HUDEP-2 (cell line): Measurements from ENCODE around the gene ANK2.
"Not testable (repeated sequence)": the region's sequence is repeated elsewhere in the genome, so short reads cannot be mapped to it uniquely, and the experiment has no call there.

Source experiments
- DNase-seq, 76 experiments: peaks; one replicate each; lab custom pipeline; 2025; ENCODE audit not compliant: unreplicated experiment in 76 of 76; lab: John Stamatoyannopoulos, UW

The ANK2 gene

DNA sequence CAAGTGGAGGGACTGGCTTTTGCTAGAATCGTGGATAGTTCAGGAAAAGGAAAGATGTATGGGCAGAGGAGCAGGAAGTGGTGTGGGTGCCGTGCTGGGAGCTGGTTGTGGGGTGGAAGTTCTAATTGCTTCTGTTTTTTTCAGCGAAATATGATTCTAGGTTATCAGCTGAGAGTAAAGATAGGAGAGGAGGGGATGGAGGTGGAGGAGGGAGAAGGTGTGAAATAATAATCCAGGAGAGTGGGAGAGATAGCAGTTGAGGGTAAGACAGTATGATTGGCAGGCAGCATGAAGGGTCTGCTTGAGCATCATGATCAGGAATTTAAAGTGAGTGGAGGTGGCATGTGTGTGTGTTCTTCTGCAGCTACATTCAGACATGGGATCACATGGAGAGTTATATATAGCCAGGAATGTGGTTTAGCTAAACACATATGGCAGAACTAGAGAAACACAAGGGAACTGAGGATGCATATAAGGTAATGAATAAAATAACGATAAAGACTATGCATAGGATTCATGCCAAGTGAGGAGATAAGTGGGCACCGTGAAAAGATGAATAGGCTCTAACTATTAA is 133.7 kb downstream of the ANK2 start:
- DNase-seq = no peak

DNA sequence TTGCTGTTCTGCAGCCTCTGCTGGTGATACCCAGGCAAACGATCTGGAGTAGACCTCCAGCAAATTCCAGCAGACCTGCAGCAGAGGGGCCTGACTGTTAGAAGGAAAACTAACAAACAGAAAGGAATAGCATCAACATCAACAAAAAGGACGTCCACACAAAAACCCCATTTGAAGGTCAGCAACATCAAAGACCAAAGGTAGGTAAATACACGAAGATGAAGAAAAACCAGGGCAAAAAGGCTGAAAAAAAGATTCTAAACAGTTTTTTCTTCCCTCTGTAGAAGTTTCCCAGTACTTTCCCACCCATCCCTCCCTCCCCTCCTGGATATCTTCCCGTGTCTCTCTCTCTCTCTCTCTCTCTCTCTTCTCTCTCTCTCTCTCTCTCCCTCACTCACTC is 136.8 kb downstream of the ANK2 start:
- DNase-seq = not testable (repeated sequence)

DNA sequence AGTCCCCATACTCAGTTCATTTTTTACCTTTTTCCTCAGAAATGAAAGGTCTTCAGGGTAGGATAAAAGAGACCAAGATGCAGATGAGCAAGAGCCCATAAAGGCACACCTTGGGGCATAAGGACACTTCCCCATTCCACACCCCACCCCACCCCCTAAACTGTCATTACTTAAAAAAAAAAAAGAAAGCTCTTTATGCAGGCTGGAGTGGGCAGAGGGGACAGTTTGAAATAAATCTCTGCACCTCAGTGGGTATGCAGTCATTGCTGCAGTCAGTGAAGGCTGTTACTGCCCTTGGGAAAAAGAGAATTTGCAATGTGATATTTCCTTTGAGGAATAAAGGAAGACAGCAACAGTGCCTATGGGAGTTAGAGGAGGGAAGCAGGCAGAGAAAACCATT is 137.5 kb downstream of the ANK2 start:
- no peak for DNase-seq

DNA sequence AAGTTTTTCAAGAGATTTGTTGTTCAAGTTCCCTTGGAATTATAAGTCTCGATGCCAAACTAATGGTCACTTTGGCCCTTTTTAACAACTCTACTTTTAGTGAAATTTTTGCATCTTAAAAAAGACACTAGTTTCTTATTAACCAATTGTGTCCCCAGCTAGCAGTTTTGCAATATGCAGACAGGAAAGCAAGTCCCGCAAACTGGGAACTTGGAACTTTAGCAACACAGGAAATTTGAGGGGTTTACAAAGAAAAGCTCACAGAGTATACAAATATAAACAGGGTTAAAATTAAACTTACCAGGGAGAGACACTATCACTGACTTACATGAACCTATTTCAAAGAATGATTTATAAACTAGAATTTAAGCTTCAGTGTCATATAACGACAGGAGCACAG is 137.9 kb downstream of the ANK2 start:
- DNase-seq = no peak

DNA sequence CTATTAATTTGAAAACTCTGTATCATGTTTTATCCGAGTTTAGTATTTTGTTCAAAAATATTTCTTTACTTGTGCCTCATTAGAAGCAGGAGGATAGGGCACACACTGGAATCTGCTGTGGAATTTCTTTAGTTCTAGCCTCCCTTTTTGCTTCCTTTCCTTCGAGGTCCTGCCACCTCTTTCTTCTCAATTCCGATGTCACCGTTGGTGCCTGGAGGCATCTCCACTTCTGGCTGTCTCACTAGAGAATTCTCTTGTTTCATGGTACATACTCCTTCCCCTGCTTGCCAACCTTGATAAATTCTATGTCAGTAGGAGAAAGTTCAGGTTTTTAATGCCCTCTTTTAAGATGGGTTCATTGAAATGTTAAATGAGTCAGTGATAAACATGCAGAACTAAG is 140.1 kb downstream of the ANK2 start:
- DNase-seq = no peak

DNA sequence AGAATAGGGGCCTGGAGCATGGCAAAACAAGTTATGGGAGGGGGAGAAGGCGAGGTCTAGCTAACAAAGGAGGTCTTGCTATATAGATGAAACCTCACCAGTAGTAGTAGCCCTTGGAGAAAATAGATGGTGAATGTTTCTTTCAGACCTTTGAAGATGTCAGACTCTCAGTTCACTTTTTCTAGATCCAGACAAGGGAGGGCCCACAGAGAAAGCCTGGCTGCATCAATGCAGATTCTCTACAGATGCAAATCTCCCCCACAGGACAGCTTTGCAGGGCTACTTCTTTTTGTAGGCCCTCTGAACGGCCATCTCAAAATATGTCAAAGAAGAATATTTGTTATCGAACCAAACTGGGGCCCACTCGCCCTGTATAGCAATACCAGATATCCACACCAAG is 159.7 kb downstream of the ANK2 start:
- DNase-seq = no peak

DNA sequence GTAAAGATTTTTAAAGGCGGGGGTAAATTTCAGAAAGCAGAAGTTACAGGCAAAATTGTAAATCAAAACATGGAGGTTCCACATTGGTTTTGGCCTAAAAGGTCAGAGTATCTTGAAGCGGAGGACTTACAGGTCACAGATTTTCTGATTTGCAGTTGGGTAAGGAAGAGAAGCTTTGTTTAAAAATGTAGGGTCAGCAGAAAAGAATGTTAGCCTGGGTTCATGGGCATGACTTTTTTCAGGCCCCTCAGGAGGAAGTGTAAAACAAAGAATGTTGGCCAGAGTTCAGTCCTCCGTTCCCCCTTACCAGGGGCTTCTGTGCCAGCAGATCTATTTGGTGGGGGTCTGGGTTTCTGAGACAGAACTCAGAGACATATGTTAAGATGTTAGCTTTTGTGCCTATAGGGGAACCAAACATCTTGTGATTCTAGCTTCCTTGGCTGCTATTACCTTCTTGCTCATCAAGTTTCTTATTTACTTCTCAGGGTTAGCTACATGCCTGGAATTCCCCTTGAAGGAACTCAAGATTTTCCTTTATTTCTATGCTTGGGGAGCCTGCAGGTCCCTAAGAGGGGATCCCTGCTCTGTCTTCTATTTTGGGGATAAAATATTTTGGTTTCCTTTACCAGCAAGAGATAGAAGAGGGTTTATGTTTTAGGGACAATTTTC is 160.3 kb downstream of the ANK2 start:
- DNase-seq = no peak

DNA sequence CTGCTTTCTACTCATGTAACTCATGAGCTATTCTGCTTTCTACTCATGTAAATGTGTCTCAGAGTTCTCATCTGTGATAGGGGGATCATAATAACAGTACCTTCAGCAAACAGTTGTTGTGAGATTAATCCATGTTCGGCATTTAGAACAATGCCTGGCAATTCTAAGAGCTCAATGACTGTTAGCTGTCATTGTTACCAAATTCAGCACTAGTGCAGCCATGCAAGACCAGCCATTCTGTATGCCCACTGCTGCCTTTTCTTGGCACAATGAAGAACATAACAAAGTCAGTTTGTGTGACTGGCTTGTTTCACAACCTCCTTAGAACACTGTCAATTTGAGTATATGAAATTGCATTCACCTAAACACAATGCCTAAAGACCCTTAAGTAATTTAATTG is 163.2 kb downstream of the ANK2 start:
- no peak for DNase-seq

DNA sequence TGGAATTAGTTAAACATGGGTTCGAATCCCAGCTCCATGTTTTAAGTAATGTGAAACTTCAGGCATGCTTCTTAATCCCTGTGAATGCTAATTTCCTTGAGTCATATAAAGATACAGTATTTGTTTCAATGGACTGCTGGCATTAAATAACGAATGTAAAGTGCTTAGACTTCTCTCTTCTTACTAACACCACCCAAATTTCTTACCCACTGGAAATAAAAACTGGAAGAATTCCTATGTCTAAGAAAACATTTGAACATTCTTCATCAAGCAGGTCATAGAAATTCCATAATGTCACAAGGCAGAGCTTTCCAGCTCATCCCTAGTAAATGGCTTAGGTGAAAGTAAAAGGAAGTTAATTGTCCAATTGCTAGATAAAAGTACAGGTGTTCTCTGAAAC is 172.5 kb downstream of the ANK2 start:
- no peak for DNase-seq

DNA sequence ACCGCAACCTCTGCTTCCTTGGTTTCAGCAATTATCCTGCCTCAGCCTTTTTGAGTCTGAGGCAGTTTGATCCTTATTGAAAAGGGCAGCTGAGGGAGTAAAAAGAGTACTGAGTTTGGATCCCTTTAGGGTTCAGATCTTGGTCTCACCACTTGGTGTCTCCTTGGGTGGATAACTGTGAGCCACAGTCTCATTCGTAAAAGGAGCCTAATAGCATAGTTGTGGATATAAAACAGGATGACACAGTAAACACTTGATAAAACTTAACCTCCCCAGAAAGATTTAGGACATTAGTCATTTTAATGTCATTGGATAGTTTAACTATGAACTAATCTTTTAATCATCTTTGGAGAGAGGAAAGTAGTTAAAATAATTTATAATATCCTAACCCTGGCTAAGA is 173.0 kb downstream of the ANK2 start:
- DNase-seq = no peak

DNA sequence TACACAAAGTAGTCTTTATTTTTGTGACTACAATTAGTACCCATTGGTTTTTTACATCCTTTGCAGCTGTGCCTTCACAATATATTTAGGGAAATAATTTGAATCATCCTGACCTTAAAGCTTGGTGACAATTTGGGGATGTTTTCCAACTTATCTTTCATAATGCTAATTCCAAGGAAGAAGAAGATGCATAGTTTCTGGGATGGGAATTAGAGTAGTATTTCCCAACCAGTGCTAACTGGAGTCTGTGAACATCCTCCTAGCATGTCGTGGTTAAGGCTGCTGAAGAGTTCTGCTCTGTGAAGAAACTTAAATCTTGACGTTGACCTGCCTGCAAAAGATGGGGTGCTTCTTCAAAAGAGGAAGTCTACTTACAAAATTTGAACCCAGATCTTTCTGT is 173.5 kb downstream of the ANK2 start:
- no peak for DNase-seq

DNA sequence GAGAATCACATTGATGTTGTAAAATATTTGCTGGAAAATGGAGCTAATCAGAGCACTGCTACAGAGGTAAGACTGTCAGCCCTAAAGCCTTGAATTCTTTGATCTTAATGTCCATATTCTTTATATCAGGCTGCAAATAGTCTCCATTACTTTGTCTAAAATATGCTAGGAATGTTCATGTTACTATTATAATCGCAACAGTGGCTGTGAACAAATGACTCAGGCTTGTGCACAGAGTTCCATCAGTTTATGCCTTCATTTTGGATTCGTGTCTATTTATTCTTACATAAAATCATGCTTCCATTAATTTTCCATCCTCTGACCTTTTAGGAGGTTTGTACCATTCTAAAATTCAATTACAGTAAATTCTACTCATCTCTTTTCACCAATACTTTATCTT is 182.7 kb downstream of the ANK2 start:
- no peak for DNase-seq

DNA sequence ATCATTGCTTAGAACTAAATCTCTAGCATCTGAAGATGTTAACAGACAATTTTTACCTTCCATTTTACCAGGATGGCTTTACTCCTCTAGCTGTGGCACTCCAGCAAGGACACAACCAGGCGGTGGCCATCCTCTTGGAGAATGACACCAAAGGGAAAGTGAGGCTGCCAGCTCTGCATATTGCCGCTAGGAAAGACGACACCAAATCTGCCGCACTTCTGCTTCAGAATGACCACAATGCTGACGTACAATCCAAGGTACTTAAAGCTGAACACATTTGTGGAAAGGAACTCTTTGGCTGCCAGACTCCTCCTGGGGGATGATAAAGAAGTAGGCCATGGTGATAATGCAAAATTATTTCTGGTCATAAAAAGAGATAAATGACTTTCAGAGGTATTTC is 187.5 kb downstream of the ANK2 start:
- no peak for DNase-seq

DNA sequence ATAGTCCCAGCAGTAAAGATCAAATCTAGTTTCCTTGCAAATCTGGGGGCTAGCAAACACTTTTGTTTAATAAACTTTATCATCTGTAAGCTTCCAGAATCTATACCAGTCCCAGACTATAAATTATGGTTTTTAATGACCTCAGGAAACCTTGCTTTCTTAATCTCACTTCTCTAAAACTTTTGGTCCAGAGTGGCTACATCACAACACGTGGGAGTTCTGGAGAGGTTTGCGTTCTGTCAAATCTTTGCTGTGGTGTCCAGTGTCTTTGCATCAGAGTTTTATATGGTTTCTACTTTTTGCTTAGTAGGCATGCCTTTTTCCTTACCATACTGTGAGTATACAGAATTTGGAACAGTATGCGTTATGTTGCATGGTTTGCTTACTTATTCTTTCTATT is 193.9 kb downstream of the ANK2 start:
- no peak for DNase-seq

DNA sequence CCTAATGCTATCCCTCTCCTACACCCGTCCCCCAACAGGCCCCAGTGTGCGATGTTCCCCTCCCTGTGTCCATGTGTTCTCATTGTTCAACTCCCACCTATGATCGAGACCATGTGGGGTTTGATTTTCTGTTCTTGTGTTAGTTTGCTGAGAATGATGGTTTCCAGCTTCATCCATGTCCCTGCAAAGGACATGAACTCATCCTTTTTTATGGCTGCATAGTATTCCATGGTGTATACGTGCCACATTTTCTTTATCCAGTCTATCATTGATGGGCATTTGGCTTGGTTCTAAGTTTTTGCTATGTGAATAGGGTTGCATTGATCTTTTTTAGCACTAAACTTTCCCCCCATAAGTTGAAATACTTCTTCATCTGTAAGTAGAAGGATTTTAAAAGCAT is 195.3 kb downstream of the ANK2 start:
- not testable (repeated sequence) for DNase-seq

DNA sequence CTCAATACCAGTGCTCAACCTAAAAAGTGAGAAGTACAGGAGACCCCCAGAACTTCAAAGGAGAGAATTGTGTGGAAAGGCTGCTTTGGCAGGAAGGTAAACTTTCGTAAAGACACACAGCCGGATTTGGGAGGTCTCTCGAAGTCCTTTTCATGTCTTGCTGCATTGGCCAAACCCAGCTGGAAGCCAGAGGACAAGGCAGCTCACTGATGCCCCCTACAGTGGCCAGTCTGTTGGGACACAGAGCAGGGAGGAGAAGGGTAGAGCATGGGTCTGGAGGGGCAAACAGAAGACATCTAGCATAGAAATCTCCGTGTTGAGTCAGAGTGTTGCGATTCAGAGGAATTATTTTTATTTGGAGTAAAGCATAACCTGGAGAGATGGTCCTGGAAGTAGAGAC is 198.9 kb downstream of the ANK2 start:
- no peak for DNase-seq

DNA sequence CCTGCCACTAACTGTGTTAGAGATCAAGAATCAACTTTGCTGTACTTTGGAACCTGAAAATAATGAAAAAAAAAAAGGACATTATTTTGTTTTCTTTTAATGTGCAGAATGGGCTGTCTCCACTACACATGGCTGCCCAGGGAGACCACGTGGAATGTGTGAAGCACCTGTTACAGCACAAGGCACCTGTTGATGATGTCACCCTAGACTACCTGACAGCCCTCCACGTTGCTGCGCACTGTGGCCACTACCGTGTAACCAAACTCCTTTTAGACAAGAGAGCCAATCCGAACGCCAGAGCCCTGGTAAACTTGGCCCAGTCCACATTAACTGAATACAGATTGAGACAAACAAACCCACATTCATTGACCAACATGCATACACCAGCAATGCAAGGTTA is 206.2 kb downstream of the ANK2 start:
- no peak for DNase-seq

DNA sequence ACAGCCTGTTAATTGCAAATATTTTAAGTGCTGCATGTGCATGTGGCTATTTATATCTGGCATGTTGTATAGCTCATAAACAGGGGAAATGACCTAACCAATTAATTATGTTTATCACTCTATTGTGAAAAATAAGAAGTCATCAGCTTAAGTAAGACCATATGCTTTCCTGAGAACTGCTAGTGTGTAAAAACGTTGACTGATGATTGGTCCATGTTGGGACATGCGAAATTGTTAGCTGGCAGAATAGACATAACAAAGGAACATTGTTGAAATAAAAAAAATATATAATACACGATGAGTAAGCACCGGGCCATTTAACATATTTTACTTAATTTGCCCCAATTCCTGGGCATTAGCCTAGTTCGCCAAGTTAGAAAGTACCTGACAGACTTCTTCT is 207.5 kb downstream of the ANK2 start:
- DNase-seq = no peak

DNA sequence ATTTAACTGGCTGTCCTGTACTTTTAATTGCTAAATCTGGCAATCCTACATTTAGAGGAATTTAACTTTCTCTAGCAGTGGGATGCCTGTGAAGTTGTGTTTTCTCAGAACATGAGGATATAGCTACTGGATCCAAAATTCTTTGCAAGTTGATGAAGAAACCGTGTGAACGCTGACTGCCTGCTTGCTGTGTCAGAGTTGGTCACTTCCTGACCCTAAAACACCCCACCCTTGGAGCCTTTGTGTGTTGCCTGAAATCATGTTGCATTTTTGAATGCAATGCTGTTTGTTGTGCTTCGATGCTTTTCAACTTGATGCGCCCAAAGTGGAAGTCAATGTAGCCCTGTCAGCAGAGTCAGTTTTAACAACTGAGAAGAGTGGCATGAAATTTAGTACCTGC is 211.2 kb downstream of the ANK2 start:
- no peak for DNase-seq

DNA sequence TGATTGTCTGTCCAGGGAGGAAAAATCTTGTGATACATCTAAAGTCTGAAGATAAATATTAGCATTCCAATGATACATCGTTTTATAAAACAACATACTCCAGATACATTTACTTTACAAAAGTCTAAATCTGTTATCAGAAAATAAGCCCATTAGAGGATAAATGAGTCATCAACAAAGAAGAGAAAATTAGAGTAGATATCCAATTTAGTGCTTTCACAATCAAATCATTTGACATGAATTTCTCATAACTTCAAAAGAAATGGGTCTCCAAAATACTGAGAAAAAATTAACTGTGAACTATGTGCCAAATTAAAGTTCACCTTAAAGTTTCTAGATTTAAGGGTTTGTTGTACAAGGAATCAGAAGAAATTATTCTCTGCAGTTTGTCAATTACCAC is 213.8 kb downstream of the ANK2 start:
- DNase-seq = no peak

DNA sequence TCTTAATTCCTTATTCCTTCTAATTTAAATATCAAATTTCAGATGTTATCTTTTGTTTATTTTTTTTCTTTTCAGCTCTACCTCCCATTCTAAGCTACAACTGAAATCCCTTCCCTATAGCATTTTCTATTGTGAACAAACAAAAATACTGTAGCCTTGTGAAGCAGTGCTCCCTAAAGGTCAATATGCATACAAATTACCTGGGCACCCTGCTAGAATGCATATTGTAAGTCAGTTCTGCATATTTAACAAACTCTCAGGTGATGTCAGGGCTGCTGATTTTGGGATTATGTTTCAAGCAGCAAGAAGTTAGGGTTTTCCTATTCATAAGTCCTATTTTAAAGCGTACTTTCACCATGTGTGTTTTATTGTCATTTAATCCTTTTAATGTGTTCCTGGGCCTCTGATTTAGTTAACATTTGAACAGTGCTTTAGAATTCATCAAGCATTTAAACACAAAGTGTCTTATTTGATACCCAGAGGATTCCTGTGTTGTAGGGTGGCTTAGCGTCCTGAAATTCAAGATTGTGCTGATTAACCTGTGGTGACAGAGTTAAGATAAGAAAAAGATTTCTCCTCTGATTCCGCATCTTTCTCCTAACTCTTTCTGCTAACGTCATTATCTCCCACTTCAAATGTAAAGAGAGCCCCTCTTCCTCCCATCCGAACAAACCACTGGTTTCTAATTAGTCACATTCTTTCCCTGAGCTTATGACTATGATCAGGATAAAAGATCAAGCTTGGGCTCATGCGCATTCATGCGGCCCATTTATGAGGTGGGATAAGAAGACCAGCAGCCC is 221.3 kb downstream of the ANK2 start:
- no peak for DNase-seq

DNA sequence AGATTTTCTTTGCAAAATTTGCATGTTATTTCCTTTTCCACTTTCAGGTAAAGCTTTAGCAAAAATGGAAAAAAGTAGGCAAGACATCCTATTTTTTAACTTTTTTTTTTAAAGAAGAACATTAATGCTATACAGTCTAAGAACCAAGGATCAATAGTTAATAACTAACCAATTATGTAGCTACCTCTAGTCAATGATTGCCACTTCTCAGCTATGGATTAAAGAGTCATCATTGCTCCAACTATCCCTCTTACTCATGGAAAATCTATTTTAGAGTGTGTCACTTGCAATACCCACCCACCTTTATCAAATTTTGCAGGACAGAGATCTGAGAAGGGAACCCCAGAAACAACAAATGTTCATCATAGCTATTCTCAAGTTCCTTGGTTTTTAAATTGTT is 223.1 kb downstream of the ANK2 start:
- no peak for DNase-seq
